ENCODE data around the gene GPRC5C. TPM values are rescaled to one million over a fixed set of nuclear protein-coding genes. Genes with fewer than 3 reads are reported as not detected.

The GPRC5C gene
- total and polyA plus RNA-seq, 2 donors (not counting 3 experiments of a cell fraction or from before 2014, with no cell fraction given), result not detected

DNA sequence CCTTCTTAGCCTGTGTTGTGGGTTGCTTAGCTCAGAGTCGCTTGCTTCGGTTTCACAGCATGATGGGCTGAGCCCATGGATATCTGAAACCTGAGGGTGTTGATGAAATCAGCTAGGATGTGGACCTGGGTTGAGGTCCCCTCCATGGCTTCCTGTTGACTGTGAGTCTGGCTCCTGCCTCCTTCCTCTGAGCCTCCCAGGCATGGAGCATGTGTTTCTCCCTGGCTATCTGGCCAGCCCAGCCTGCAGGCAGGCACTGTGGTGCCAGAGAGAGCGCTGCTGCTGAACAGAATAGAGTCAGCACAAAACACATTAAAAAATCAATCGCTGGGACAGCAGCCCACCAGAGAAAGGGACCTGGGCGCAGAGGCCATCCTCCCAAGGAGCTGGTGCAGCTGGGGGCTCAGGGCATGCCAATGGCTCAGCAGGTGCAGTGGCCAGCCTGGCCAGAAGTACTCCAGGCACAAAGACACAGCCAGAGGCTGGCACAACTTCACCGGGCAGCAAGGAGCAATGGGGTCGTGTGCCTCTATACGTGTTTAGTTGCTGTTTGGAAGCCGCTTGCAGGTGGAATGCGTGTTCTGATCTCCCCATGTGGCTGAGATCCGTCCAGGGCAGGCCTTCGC lies 28.3 kb upstream of the GPRC5C start:
- H3K9me3 ChIP-seq (replicated peaks; ENCODE audit: control insufficient read depth, insufficient read depth, low read length), result no peaks in the 10 kb centered on the region
- no peaks in the 10 kb centered on the region for H3K27me3 ChIP-seq (ENCODE audit: control insufficient read depth in 2 of 2, insufficient read depth in 2 of 2, low read length in 2 of 2)
- ChIA-PET CTCF (no interaction called here), POLR2A (no interaction called here)
- H2AFZ ChIP-seq (ENCODE audit: low read depth, low read length), result no peak overlapping the region
- no peaks in the 10 kb centered on the region for H3K4me1 ChIP-seq (ENCODE audit: control insufficient read depth, extremely low read depth, insufficient read depth, low read length)
- TF ChIP-seq GATA2 (IDR thresholded peaks at IDR 0.05; ENCODE audit: insufficient read depth, insufficient read length, low read depth, low read length), result no peak
- TF ChIP-seq, protein P1, sequence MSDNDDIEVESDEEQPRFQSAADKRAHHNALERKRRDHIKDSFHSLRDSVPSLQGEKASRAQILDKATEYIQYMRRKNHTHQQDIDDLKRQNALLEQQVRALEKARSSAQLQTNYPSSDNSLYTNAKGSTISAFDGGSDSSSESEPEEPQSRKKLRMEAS (IDR thresholded peaks at IDR 0.05; ENCODE audit: insufficient read depth, insufficient read length), result no peak
- no peak for TF ChIP-seq JUN (IDR thresholded peaks at IDR 0.05; ENCODE audit: borderline replicate concordance, insufficient read depth, insufficient read length, low read depth)
- no peak for TF ChIP-seq MYC (IDR thresholded peaks at IDR 0.05; ENCODE audit: low read depth, low read length)
- TF ChIP-seq EZH2 (IDR thresholded peaks at IDR 0.05; ENCODE audit: borderline replicate concordance, low read depth, low read length, severe bottlenecking), result no peak
- no peak for TF ChIP-seq POLR2A (IDR thresholded peaks at IDR 0.05; ENCODE audit: low read depth, low read length)
- no peak for TF ChIP-seq POLR2AphosphoS5 (IDR thresholded peaks at IDR 0.05; ENCODE audit: insufficient read depth, low read depth, low read length)
- no peak for TF ChIP-seq FOS (IDR thresholded peaks at IDR 0.05; ENCODE audit: borderline replicate concordance, insufficient read depth, low read length)
- TF ChIP-seq, protein P2, sequence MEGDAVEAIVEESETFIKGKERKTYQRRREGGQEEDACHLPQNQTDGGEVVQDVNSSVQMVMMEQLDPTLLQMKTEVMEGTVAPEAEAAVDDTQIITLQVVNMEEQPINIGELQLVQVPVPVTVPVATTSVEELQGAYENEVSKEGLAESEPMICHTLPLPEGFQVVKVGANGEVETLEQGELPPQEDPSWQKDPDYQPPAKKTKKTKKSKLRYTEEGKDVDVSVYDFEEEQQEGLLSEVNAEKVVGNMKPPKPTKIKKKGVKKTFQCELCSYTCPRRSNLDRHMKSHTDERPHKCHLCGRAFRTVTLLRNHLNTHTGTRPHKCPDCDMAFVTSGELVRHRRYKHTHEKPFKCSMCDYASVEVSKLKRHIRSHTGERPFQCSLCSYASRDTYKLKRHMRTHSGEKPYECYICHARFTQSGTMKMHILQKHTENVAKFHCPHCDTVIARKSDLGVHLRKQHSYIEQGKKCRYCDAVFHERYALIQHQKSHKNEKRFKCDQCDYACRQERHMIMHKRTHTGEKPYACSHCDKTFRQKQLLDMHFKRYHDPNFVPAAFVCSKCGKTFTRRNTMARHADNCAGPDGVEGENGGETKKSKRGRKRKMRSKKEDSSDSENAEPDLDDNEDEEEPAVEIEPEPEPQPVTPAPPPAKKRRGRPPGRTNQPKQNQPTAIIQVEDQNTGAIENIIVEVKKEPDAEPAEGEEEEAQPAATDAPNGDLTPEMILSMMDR (IDR thresholded peaks at IDR 0.05; ENCODE audit: extremely low read depth in 1 of 2, insufficient read depth in 1 of 2, low read depth in 1 of 2, low read length in 2 of 2), result no peak
- no peak overlapping the region for H3K27ac ChIP-seq (ENCODE audit: insufficient read depth, low read depth, low read length)
- no peaks in the 10 kb centered on the region for H4K20me1 ChIP-seq (replicated peaks; ENCODE audit: control insufficient read depth, extremely low read depth, insufficient read depth, low read length)
- H3K4me2 ChIP-seq (ENCODE audit: insufficient read depth, low read length), result no peak overlapping the region
- H3K9ac ChIP-seq (replicated peaks; ENCODE audit: extremely low read depth, insufficient read depth, low read length), result no peak overlapping the region
- no peaks in the 10 kb centered on the region for H3K36me3 ChIP-seq (ENCODE audit: control insufficient read depth in 2 of 2, extremely low read depth in 1 of 2, insufficient read depth in 2 of 2, low read length in 2 of 2)
- intact Hi-C loops (cut with micrococcal nuclease) (no loop called here), dilution Hi-C loops (cut with MboI; ENCODE audit: extremely low pct_ligation_motif_present, low sequenced_read_pairs) (no loop called here)
- no TSS peak for BruUV-seq (replicated peaks)
- no peaks in the 10 kb centered on the region for H3K79me2 ChIP-seq (ENCODE audit: control insufficient read depth, insufficient read depth, low read length)
- FAIRE-seq, result no peak
- DNase-seq (ENCODE audit: low read depth, low spot score), result no peak
- no peaks in the 10 kb centered on the region for H3K9me1 ChIP-seq (replicated peaks; ENCODE audit: control insufficient read depth, extremely low read depth, insufficient read depth, low read length)
- H3K4me3 ChIP-seq (replicated peaks in 1 of 3; ENCODE audit: insufficient read depth in 1 of 3, low read depth in 1 of 3, low read length in 3 of 3), result no peak overlapping the region
